HG02763 (cell line): Measurements from ENCODE around the gene LRRC40.

ENCODE experiments used
- ATAC-seq: cut with Tn5 transposase; IDR thresholded peaks from one replicate; pipeline ENCODE4 v1.9.1; 2021; ENCODE audit warnings: mild to moderate bottlenecking, moderate library complexity; ENCODE audit not compliant: unreplicated experiment

Gene LRRC40

GRCh38 chr1:70134148-70134547, 71.2 kb downstream of the LRRC40 start:
- ATAC-seq, result no peak

- ATAC-seq, result no peak
Measured at GRCh38 chr1:70117046-70117445, 88.3 kb downstream of the LRRC40 start.

DNA sequence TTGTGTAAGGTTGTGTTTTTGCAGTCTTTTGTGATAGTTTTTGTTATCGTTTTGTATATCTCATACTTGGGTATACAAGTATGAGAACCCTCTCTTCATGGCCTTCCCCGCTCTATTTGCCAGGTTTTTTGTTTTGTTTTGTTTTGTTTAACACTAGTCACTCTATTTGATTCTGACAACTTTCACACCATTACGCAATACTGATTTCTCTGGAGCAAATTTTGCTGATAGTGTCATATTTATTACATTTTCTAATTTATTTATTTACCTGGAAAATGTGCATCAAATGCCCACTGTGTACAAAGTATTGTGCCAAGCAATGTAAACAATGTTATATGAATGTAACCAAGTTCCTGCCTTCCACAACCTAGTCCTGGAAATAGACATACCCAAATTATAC, 90.1 kb downstream of the LRRC40 start:
- no peak for ATAC-seq

- ATAC-seq, result no peak
Measured at GRCh38 chr1:70112838-70113237, 92.5 kb downstream of the LRRC40 start.

- ATAC-seq, result no peak
Measured at GRCh38 chr1:70109241-70109640, 96.1 kb downstream of the LRRC40 start.

DNA sequence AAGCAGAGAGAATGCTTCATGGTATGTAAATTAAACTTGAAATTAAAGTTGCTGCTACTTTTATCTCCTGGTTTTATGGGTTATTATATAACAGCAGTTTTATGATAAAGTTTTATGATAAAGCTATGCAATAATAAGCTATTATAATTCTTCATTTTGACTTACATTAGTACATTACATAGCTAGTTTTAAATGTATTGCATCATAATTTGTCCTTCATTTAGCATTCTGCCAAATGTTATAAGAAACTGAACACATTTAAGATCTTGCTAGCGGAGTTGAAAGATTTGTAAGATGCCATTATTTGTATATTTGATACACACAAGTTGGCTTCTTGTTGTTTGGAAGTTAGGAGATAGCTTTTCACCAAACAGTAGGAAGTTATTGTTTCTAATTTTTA, 101.6 kb downstream of the LRRC40 start:
- no peak for ATAC-seq

- no peak for ATAC-seq
Measured at GRCh38 chr1:70101774-70102173, 103.6 kb downstream of the LRRC40 start.

GRCh38 chr1:70101231-70101630, 104.1 kb downstream of the LRRC40 start:
- ATAC-seq, result no peak
